Stomach (tissue), 19 donors: ENCODE data around the gene RMRP. TPM values are rescaled to one million over a fixed set of nuclear protein-coding genes. Genes with fewer than 3 reads are reported as not detected.

Experiments used
- DNase-seq, 2 donors: peaks; one replicate each; pipeline versions ENCODE4 v3.0.0 to v3.0.0-alpha.2; 2013 to 2019
- H3K27ac ChIP-seq, 5 donors: fragments of 200-600 bp in 4 of 5; sonication (generic) in 4 of 5; one replicate each; pipeline ENCODE4 v1.5.1; 2013 to 2019; ENCODE audit warnings: mild to moderate bottlenecking in 1 of 5, moderate library complexity in 1 of 5
- H3K27me3 ChIP-seq, 3 donors: fragments of 200-600 bp; sonication (generic); one replicate each; pipeline ENCODE4 v1.5.1; 2017 to 2019; ENCODE audit warnings: mixed run types in 1 of 3
- H3K36me3 ChIP-seq, 4 donors: fragments of 200-600 bp; sonication (generic); 1 replicate in 3 of 4; 2 replicates in 1 of 4; pipeline ENCODE4 v1.5.1; 2016 to 2019
- H3K4me1 ChIP-seq, 4 donors: fragments of 200-600 bp; sonication (generic); one replicate each; pipeline ENCODE4 v1.5.1; 2016 to 2019
- H3K4me3 ChIP-seq, 4 donors: fragments of 200-600 bp; sonication (generic) in 3 of 4; one replicate each; pipeline ENCODE4 v1.5.1; 2016 to 2019; ENCODE audit warnings: mild to moderate bottlenecking in 1 of 4
- H3K9me3 ChIP-seq, 4 donors: fragments of 200-600 bp; sonication (generic); one replicate each; pipeline ENCODE4 v1.5.1; 2016 to 2019
- EP300 ChIP-seq: sonication (generic); formaldehyde crosslinking; IDR thresholded peaks from one replicate; pipeline ENCODE4 v1.6.1; 2017; ENCODE audit warnings: antibody characterized with exemption
- POLR2A ChIP-seq, 4 donors: fragments of 450-650 bp; IDR thresholded peaks; one replicate each; pipeline ENCODE4 v1.6.1; 2016; ENCODE audit warnings: antibody characterized with exemption in 4 of 4, control low read depth in 2 of 4, mild to moderate bottlenecking in 1 of 4, moderate library complexity in 1 of 4
- POLR2AphosphoS5 ChIP-seq, 3 donors: sonication (generic); formaldehyde crosslinking; IDR thresholded peaks; one replicate each; pipeline ENCODE4 v1.6.1; 2016; ENCODE audit warnings: antibody characterized with exemption in 3 of 3
- WGBS, 5 donors: extraction: QIAGEN DNeasy Blood & Tissue Kit in 3 of 5; methylation state at CpG; one replicate each; pipeline versions ENCODE4 v1.1.5 to v1.1.7; 2013 to 2018; 5-methylcytosine and 5-hydroxymethylcytosine counted together
- intact Hi-C: fragments of 100-400 bp; cut with DNase I; formaldehyde crosslinking; loops from one replicate; pipeline ENCODE4 v1.15.1; 2023; ENCODE audit warnings: low total_unique reads
- long read RNA-seq, 10 donors: transcript quantifications; one replicate each; lab custom pipeline, GENCODE V29; 2026
- polyA plus RNA-seq, 3 donors: library from polyadenylated mRNA; stranded (reverse); fragments of 200-250 nt; gene quantifications; one replicate each; pipeline ENCODE4 v1.2.3, GENCODE V29; 2013
- total RNA-seq, 5 donors: library from RNA; depleted of rRNA; stranded (reverse); fragments of >200 nt; gene quantifications; one replicate each; pipeline versions ENCODE4 v1.1.0 to v1.2.3, GENCODE V29; 2014 to 2016
- TF ChIP-seq, protein P1 (sequence below), 7 experiments: fragments of 450-650 bp in 4 of 7; fragments of 200-600 bp in 3 of 7; sonication (generic) in 3 of 7; IDR thresholded peaks; one replicate each; pipeline ENCODE4 v1.5.1; 2016 to 2019; ENCODE audit warnings: antibody characterized with exemption in 7 of 7, control low read depth in 2 of 7, mild to moderate bottlenecking in 1 of 7
- donor health status: healthy with polysubstance abuse.
- donor health status: Bipolar disorder and iron deficiency.
- donor health status: healthy.

The RMRP gene
- total RNA-seq, result over 10,000 TPM in 4 of 5 donors, 1,000 to 10,000 TPM in 1; 1,379 to 137,340 (median 23,544) TPM
- polyA plus RNA-seq, result 10 to 100 TPM in 1 of 3 donors, not detected in 2; 64.3 TPM
- long read RNA-seq, donor 1, result 0 reads
- long read RNA-seq, donor 2, result 0 reads
- long read RNA-seq, donor 3, result 0 reads
- long read RNA-seq, donor 4, result 0 reads
- long read RNA-seq, donor 5, result 0 reads
- long read RNA-seq, donor 6, result 0 reads
- long read RNA-seq, donor 7, result 0 reads
- long read RNA-seq, donor 8, result 0 reads
- long read RNA-seq, donor 9, result 0 reads
- long read RNA-seq, donor 10, result 0 reads

- intact Hi-C loops, result no loop called here
- DNase-seq, result peak; percentile 97 to 99
- Histone ChIP-seq H3K4me1 (peaks cover 38 to 53% (median 49%) of the 10 kb centered on the region in 4 donors), H3K9me3 (no peaks in the 10 kb centered on the region), H3K36me3 (peaks cover 10 to 25% (median 16%) of the 10 kb centered on the region in 4 donors), H3K4me3 (peak within 1 kb of the TSS; percentile 68 to 96 (median 84)), H3K27ac (peak within 1 kb of the TSS; percentile 95 to 100 (median 98)), H3K27me3 (no peaks in the 10 kb centered on the region)
- TF ChIP-seq POLR2A (IDR thresholded peaks at IDR 0.05) (peak in 1 of 4 donors; percentile 11), POLR2AphosphoS5 (IDR thresholded peaks at IDR 0.05) (peak; percentile 96 to 99 (median 98)), EP300 (peak; percentile 90)
- TF ChIP-seq, protein P1, sequence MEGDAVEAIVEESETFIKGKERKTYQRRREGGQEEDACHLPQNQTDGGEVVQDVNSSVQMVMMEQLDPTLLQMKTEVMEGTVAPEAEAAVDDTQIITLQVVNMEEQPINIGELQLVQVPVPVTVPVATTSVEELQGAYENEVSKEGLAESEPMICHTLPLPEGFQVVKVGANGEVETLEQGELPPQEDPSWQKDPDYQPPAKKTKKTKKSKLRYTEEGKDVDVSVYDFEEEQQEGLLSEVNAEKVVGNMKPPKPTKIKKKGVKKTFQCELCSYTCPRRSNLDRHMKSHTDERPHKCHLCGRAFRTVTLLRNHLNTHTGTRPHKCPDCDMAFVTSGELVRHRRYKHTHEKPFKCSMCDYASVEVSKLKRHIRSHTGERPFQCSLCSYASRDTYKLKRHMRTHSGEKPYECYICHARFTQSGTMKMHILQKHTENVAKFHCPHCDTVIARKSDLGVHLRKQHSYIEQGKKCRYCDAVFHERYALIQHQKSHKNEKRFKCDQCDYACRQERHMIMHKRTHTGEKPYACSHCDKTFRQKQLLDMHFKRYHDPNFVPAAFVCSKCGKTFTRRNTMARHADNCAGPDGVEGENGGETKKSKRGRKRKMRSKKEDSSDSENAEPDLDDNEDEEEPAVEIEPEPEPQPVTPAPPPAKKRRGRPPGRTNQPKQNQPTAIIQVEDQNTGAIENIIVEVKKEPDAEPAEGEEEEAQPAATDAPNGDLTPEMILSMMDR (IDR thresholded peaks at IDR 0.05), result peak in 5 of 7 experiments; percentile 23 to 59 (median 40)
- WGBS, 5 donors, result 0 to 1% (median 1%) methylated on average over 27 to 42 of the region's 42 CpGs
Observed at GRCh38 chr9:35657546-35658136, at the start of gene RMRP. RMRP (minus strand) TSS chr9:35658019.

DNA sequence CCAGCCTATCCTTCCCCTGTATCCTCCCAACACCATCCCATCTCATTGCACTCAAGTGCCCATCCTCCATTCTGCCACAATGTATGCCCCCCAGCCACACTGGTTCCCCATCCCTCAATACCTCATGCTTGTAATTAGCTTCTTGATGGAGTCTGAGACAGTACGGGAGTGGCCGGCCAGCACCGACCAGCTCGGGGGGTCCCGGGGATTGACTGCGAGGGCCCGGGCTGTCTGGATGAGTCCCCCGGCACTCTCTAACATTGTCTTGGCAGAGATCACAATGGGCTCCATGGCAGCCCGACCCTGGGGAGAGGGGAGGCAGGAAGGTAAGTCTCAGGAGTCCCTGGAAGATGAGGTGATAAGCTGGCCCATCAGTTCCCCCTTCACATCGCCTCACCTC is 49.1 kb upstream of the RMRP start:
- WGBS, 5 donors, result 85 to 93% (median 92%) methylated on average over 5 to 10 of the region's 10 CpGs

DNA sequence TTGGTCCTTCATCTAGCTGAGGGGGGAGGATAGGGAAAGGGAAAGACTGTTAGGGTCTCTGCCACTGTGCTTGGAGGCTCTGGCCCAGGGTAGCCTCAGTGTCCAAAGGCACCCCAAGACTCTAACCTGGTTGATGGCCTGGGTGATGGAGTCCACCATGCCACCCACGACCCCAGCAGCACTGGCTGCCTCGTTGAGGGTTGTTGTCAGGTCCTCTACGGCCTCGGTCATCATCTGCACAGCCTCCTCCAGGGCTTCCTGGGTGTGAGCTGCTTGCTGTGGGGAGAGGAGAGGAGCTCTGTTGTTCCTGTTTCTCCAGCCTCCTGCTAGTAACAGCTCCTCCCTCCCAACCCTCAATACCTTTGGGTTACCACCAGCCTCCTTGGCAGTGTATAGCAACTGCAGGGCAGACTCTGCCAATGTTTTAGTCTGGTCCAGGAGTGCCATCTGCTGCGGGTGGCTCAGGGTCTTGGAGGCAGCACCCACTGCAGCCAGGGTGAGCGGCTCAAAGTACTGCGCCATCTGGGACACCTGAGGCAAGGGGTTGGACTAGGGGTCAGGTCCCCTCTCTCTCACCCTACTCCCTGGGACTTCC is 48.1 kb upstream of the RMRP start:
- Histone ChIP-seq H3K4me3 (no peak overlapping the region), H3K4me1 (no peaks in the 10 kb centered on the region), H3K27me3 (no peaks in the 10 kb centered on the region), H3K9me3 (no peaks in the 10 kb centered on the region), H3K36me3 (peaks cover 97 to 100% (median 100%) of the 10 kb centered on the region in 4 donors), H3K27ac (peak overlapping the region in 1 of 5 donors; percentile 97)
- no peak for DNase-seq
- 89 to 96% (median 92%) methylated on average over 7 of the region's 7 CpGs for WGBS, 5 donors
- intact Hi-C loops, result no loop called here
- no peak for TF ChIP-seq POLR2AphosphoS5 (IDR thresholded peaks at IDR 0.05)
- TF ChIP-seq, protein P1 (IDR thresholded peaks at IDR 0.05), result no peak
- no peak for TF ChIP-seq POLR2A (IDR thresholded peaks at IDR 0.05)
- TF ChIP-seq EP300, result no peak

More for the DNA sequence above, 49.1 kb upstream of the RMRP start:
- H3K9me3 ChIP-seq, result no peaks in the 10 kb centered on the region
- TF ChIP-seq POLR2AphosphoS5 (IDR thresholded peaks at IDR 0.05), result no peak
- TF ChIP-seq EP300, result no peak
- TF ChIP-seq POLR2A (IDR thresholded peaks at IDR 0.05), result no peak
- TF ChIP-seq, protein P1 (IDR thresholded peaks at IDR 0.05), result no peak
- peaks cover 97 to 100% (median 100%) of the 10 kb centered on the region in 4 donors for H3K36me3 ChIP-seq
- intact Hi-C loops, result no loop called here
- H3K27ac ChIP-seq, result peak overlapping the region in 1 of 5 donors; percentile 97
- H3K4me1 ChIP-seq, result no peaks in the 10 kb centered on the region
- DNase-seq, result no peak
- H3K4me3 ChIP-seq, result no peak overlapping the region
- no peaks in the 10 kb centered on the region for H3K27me3 ChIP-seq

DNA sequence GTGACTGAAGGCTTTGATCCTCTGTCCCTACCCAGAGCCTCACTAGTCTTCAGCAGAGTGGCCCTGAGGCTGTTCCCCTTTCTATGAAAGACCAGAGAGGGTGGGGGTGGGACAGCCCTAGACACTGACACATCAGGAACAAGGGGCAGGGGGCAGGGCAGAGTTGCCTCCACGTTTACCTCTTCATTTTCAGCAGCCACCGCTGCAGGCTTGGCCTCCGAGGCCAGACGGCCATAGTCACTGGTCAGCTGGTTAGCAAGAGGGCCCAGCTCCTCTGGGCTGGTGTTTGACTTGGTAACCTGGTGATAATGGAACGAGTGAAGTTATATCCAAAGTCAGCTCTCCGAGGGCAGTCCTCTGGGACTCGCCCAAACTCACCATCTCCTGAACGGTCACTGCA is 47.6 kb upstream of the RMRP start:
- H3K27me3 ChIP-seq, result no peaks in the 10 kb centered on the region
- peak overlapping the region in 2 of 5 donors; percentile 4 to 97 for H3K27ac ChIP-seq
- H3K4me1 ChIP-seq, result no peaks in the 10 kb centered on the region
- no peak for TF ChIP-seq EP300
- TF ChIP-seq, protein P1 (IDR thresholded peaks at IDR 0.05), result no peak
- no peak for TF ChIP-seq POLR2AphosphoS5 (IDR thresholded peaks at IDR 0.05)
- no peak for TF ChIP-seq POLR2A (IDR thresholded peaks at IDR 0.05)
- no peak overlapping the region for H3K4me3 ChIP-seq
- H3K9me3 ChIP-seq, result no peaks in the 10 kb centered on the region
- no peak for DNase-seq
- 77 to 87% (median 81%) methylated on average over 8 of the region's 8 CpGs for WGBS, 5 donors
- intact Hi-C loops, result no loop called here
- H3K36me3 ChIP-seq, result peaks cover 96 to 100% (median 100%) of the 10 kb centered on the region in 4 donors
